ENCODE measurements around the gene C14orf119.

DNA sequence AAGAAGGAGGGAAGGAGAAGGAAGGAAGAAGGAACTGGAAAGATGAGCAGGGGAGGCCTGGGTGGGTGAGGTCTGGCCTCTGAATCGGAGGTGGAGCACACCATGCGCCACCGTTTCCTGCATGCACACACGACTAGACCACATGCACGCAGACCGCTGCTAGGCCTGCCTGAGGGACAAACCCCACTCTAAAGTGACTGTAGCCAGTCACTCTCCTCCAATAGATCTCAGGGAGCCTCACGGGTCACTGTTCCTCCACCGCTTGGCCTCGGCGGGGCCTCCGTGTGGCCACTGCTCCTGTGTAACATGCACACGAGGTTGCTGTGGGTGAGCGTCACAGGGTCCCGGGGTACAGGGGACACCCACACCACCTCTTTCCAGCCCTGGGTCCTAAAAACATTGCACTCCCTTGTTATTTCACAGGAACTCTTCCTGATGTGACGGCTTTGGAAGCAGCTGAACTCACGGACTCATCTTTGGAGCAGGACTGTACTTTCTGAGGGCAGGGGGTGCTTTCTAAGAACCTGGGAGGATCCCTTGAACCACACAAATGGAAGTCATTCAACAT is 41.3 kb downstream of the C14orf119 start:
- TF ChIP-seq CTCF (IDR thresholded peaks at IDR 0.05) (no peak), POLR2AphosphoS5 (IDR thresholded peaks at IDR 0.05) (no peak)

All from breast epithelium (tissue), 3 donors.